Karpas-422 (cell line): Measurements from ENCODE around the gene ELOVL7. TPM values are rescaled to one million over a fixed set of nuclear protein-coding genes. Genes with fewer than 3 reads are reported as not detected.

ENCODE experiments used
- DNase-seq: peaks from one replicate; pipeline ENCODE4 v3.0.0-alpha.2; 2015
- H2AFZ ChIP-seq: fragments of 200-600 bp; sonication (generic); 2 replicates; pipeline ENCODE4 v1.6.1; 2014; ENCODE audit warnings: antibody characterized with exemption, low read length, mixed read lengths
- H3K27ac ChIP-seq: fragments of 200-600 bp; sonication (generic); 2 replicates; pipeline ENCODE4 v1.5.1; 2014; ENCODE audit warnings: mild to moderate bottlenecking, low read length, moderate library complexity
- H3K27me3 ChIP-seq: fragments of 200-600 bp; sonication (generic); 2 replicates; pipeline ENCODE4 v1.6.1; 2014; ENCODE audit warnings: low read length, mixed read lengths
- H3K36me3 ChIP-seq: fragments of 200-600 bp; sonication (generic); 2 replicates; pipeline ENCODE4 v1.6.1; 2014; ENCODE audit warnings: low read length, mixed read lengths; ENCODE audit not compliant: insufficient read depth
- H3K4me1 ChIP-seq: fragments of 200-600 bp; sonication (generic); 2 replicates; pipeline ENCODE4 v1.6.1; 2014; ENCODE audit warnings: mild to moderate bottlenecking, low read length, mixed read lengths
- H3K4me2 ChIP-seq: fragments of 200-600 bp; sonication (generic); 2 replicates; pipeline ENCODE4 v1.6.1; 2014; ENCODE audit warnings: low read length, low read depth, mild to moderate bottlenecking; ENCODE audit not compliant: poor library complexity, severe bottlenecking
- H3K4me3 ChIP-seq: fragments of 200-600 bp; sonication (generic); 2 replicates; pipeline ENCODE4 v1.5.1; 2014; ENCODE audit warnings: mild to moderate bottlenecking, antibody characterized with exemption, low read length, mixed read lengths
- H3K79me2 ChIP-seq: fragments of 200-600 bp; sonication (generic); 2 replicates; pipeline ENCODE4 v1.6.1; 2014; ENCODE audit warnings: mild to moderate bottlenecking, low read length, mixed read lengths
- H3K9ac ChIP-seq: fragments of 200-600 bp; sonication (generic); 2 replicates; pipeline ENCODE4 v1.6.0; 2014; ENCODE audit warnings: low read length
- H3K9me2 ChIP-seq: fragments of 200-600 bp; sonication (generic), shearing (Covaris generic); replicated peaks from 2 replicates; pipeline ENCODE4 v1.6.0; 2014; ENCODE audit warnings: mild to moderate bottlenecking, low read length, moderate library complexity; ENCODE audit not compliant: insufficient read depth
- H3K9me3 ChIP-seq: fragments of 300-700, 200-600 bp; sonication (generic); 2 replicates; pipeline ENCODE4 v1.6.1; 2014; ENCODE audit warnings: low read length, mixed read lengths
- H4K20me1 ChIP-seq: fragments of 200-600 bp; sonication (generic); 2 replicates; pipeline ENCODE4 v1.6.1; 2014; ENCODE audit warnings: mild to moderate bottlenecking, antibody characterized with exemption, low read length, low read depth; ENCODE audit not compliant: insufficient read depth
- total RNA-seq: library from RNA; depleted of rRNA; stranded (reverse); fragments of >200 nt; shearing (Covaris generic); gene quantifications from 2 replicates; pipeline ENCODE4 v1.2.3, GENCODE V29; 2014; ENCODE audit warnings: low replicate concordance

ELOVL7 gene
- total RNA-seq, 1 experiment from 2014 or later = 0.11 TPM

GRCh38 chr5:60811105-60811504, 33.0 kb downstream of the ELOVL7 start:
- Histone ChIP-seq H4K20me1 (no peaks in the 10 kb centered on the region), H3K9ac (no peak overlapping the region), H3K36me3 (no peaks in the 10 kb centered on the region), H3K4me3 (no peak overlapping the region), H2AFZ (no peak overlapping the region), H3K27me3 (no peaks in the 10 kb centered on the region), H3K9me2 (no peaks in the 10 kb centered on the region), H3K9me3 (no peaks in the 10 kb centered on the region), H3K27ac (no peak overlapping the region), H3K4me1 (no peaks in the 10 kb centered on the region), H3K4me2 (no peak overlapping the region), H3K79me2 (no peaks in the 10 kb centered on the region)
- no peak for DNase-seq

GRCh38 chr5:60810438-60811085, 33.5 kb downstream of the ELOVL7 start:
- no peaks in the 10 kb centered on the region for H3K9me3 ChIP-seq
- no peak overlapping the region for H2AFZ ChIP-seq
- H3K9me2 ChIP-seq = no peaks in the 10 kb centered on the region
- H3K27me3 ChIP-seq = no peaks in the 10 kb centered on the region
- H4K20me1 ChIP-seq = no peaks in the 10 kb centered on the region
- H3K4me2 ChIP-seq = no peak overlapping the region
- no peak overlapping the region for H3K4me3 ChIP-seq
- no peaks in the 10 kb centered on the region for H3K36me3 ChIP-seq
- no peaks in the 10 kb centered on the region for H3K79me2 ChIP-seq
- peak; percentile 19 for DNase-seq
- H3K9ac ChIP-seq = no peak overlapping the region
- no peak overlapping the region for H3K27ac ChIP-seq
- no peaks in the 10 kb centered on the region for H3K4me1 ChIP-seq

GRCh38 chr5:60809891-60810425, 34.1 kb downstream of the ELOVL7 start:
- no peaks in the 10 kb centered on the region for H3K27me3 ChIP-seq
- no peak overlapping the region for H3K9ac ChIP-seq
- H3K9me2 ChIP-seq = no peaks in the 10 kb centered on the region
- no peak overlapping the region for H2AFZ ChIP-seq
- no peaks in the 10 kb centered on the region for H3K4me1 ChIP-seq
- H3K4me3 ChIP-seq = no peak overlapping the region
- no peaks in the 10 kb centered on the region for H3K36me3 ChIP-seq
- no peaks in the 10 kb centered on the region for H4K20me1 ChIP-seq
- H3K27ac ChIP-seq = no peak overlapping the region
- no peak for DNase-seq
- no peaks in the 10 kb centered on the region for H3K9me3 ChIP-seq
- no peak overlapping the region for H3K4me2 ChIP-seq
- no peaks in the 10 kb centered on the region for H3K79me2 ChIP-seq

- DNase-seq = no peak
- Histone ChIP-seq H3K9ac (no peak overlapping the region), H2AFZ (no peak overlapping the region), H3K4me1 (no peaks in the 10 kb centered on the region), H3K27me3 (no peaks in the 10 kb centered on the region), H3K27ac (no peak overlapping the region), H3K4me2 (no peak overlapping the region), H4K20me1 (no peaks in the 10 kb centered on the region), H3K4me3 (no peak overlapping the region), H3K9me2 (no peaks in the 10 kb centered on the region), H3K79me2 (no peaks in the 10 kb centered on the region), H3K36me3 (no peaks in the 10 kb centered on the region), H3K9me3 (no peaks in the 10 kb centered on the region)
These were observed 37.4 kb downstream of the ELOVL7 start for GRCh38 chr5:60806591-60807243.

- Histone ChIP-seq H3K27ac (no peak overlapping the region), H3K4me1 (no peaks in the 10 kb centered on the region), H3K27me3 (no peaks in the 10 kb centered on the region), H3K36me3 (no peaks in the 10 kb centered on the region), H4K20me1 (no peaks in the 10 kb centered on the region), H3K9me2 (no peaks in the 10 kb centered on the region), H3K4me3 (no peak overlapping the region), H3K9ac (no peak overlapping the region), H2AFZ (no peak overlapping the region), H3K4me2 (no peak overlapping the region), H3K79me2 (no peaks in the 10 kb centered on the region), H3K9me3 (no peaks in the 10 kb centered on the region)
- no peak for DNase-seq
These were observed 38.6 kb downstream of the ELOVL7 start for GRCh38 chr5:60805463-60805862.

- Histone ChIP-seq H3K79me2 (no peaks in the 10 kb centered on the region), H3K27me3 (no peaks in the 10 kb centered on the region), H3K9me3 (no peaks in the 10 kb centered on the region), H3K27ac (no peak overlapping the region), H3K4me3 (no peak overlapping the region), H3K9ac (no peak overlapping the region), H2AFZ (no peak overlapping the region), H3K4me2 (no peak overlapping the region), H3K4me1 (no peaks in the 10 kb centered on the region), H3K36me3 (no peaks in the 10 kb centered on the region), H3K9me2 (no peaks in the 10 kb centered on the region), H4K20me1 (no peaks in the 10 kb centered on the region)
- no peak for DNase-seq
These were observed 40.4 kb downstream of the ELOVL7 start for GRCh38 chr5:60803712-60804111.

- Histone ChIP-seq H3K79me2 (no peaks in the 10 kb centered on the region), H3K27me3 (no peaks in the 10 kb centered on the region), H3K27ac (no peak overlapping the region), H3K9ac (no peak overlapping the region), H3K9me2 (no peaks in the 10 kb centered on the region), H3K4me1 (no peaks in the 10 kb centered on the region), H3K36me3 (no peaks in the 10 kb centered on the region), H2AFZ (no peak overlapping the region), H4K20me1 (no peaks in the 10 kb centered on the region), H3K4me3 (no peak overlapping the region), H3K9me3 (no peaks in the 10 kb centered on the region), H3K4me2 (no peak overlapping the region)
- no peak for DNase-seq
These were observed 41.1 kb downstream of the ELOVL7 start for GRCh38 chr5:60802986-60803385.

GRCh38 chr5:60802226-60802625, 41.8 kb downstream of the ELOVL7 start:
- no peaks in the 10 kb centered on the region for H3K9me3 ChIP-seq
- no peaks in the 10 kb centered on the region for H3K4me1 ChIP-seq
- no peak overlapping the region for H3K4me3 ChIP-seq
- no peak overlapping the region for H3K27ac ChIP-seq
- H3K9ac ChIP-seq = no peak overlapping the region
- no peak overlapping the region for H3K4me2 ChIP-seq
- no peaks in the 10 kb centered on the region for H4K20me1 ChIP-seq
- no peak overlapping the region for H2AFZ ChIP-seq
- H3K27me3 ChIP-seq = no peaks in the 10 kb centered on the region
- no peak for DNase-seq
- H3K9me2 ChIP-seq = no peaks in the 10 kb centered on the region
- H3K36me3 ChIP-seq = no peaks in the 10 kb centered on the region
- H3K79me2 ChIP-seq = no peaks in the 10 kb centered on the region
